HG03175 (cell line): ENCODE results near the gene SERTAD2.

Experiments
- ATAC-seq: cut with Tn5 transposase; IDR thresholded peaks from one replicate; pipeline ENCODE4 v1.9.1; 2021; ENCODE audit warnings: mild to moderate bottlenecking, moderate library complexity; ENCODE audit not compliant: unreplicated experiment

SERTAD2 gene

GRCh38 chr2:64653109-64654062 is at the start of gene SERTAD2:
TSS of gene SERTAD2 (minus strand) at chr2:64653913. CDS start at chr2:64636871, 17,042 bp downstream.
- peak; percentile 73 for ATAC-seq

- ATAC-seq = no peak
Measured at GRCh38 chr2:64700133-64700809, 46.6 kb upstream of the SERTAD2 start.

- ATAC-seq = no peak
Measured at GRCh38 chr2:64699712-64700111, 46.0 kb upstream of the SERTAD2 start.

- ATAC-seq = peak; percentile 90
Measured at GRCh38 chr2:64698668-64699444, 45.1 kb upstream of the SERTAD2 start.

- no peak for ATAC-seq
Measured at GRCh38 chr2:64698177-64698643, 44.5 kb upstream of the SERTAD2 start.

GRCh38 chr2:64697297-64698176 is 43.8 kb upstream of the SERTAD2 start:
- ATAC-seq = no peak

- ATAC-seq = no peak
Measured at GRCh38 chr2:64696636-64697035, 42.9 kb upstream of the SERTAD2 start.

GRCh38 chr2:64695721-64696261 is 42.1 kb upstream of the SERTAD2 start:
- no peak for ATAC-seq

GRCh38 chr2:64692401-64692800 is 38.7 kb upstream of the SERTAD2 start:
- no peak for ATAC-seq

GRCh38 chr2:64688909-64689308 is 35.2 kb upstream of the SERTAD2 start:
- ATAC-seq = no peak

GRCh38 chr2:64686283-64686956 is 32.7 kb upstream of the SERTAD2 start:
- no peak for ATAC-seq

GRCh38 chr2:64685430-64685829 is 31.7 kb upstream of the SERTAD2 start:
- no peak for ATAC-seq

GRCh38 chr2:64683771-64684510 is 30.2 kb upstream of the SERTAD2 start:
- ATAC-seq = no peak

GRCh38 chr2:64681479-64681967 is 27.8 kb upstream of the SERTAD2 start:
- no peak for ATAC-seq

GRCh38 chr2:64679673-64680425 is 26.1 kb upstream of the SERTAD2 start:
- no peak for ATAC-seq

- no peak for ATAC-seq
Measured at GRCh38 chr2:64678771-64679590, 25.3 kb upstream of the SERTAD2 start.

GRCh38 chr2:64677530-64677929 is 23.8 kb upstream of the SERTAD2 start:
- no peak for ATAC-seq
